DOHH2 (cell line): ENCODE data around the gene PRR18.

ENCODE experiments used
- CTCF ChIP-seq: fragments of 200-600 bp; sonication (generic); IDR thresholded peaks from one replicate; pipeline ENCODE4 v1.5.1; 2014; ENCODE audit warnings: antibody characterized with exemption, mild to moderate bottlenecking, low read depth, low read length; ENCODE audit not compliant: poor library complexity, severe bottlenecking
- EZH2phosphoT487 ChIP-seq: fragments of 200-600 bp; sonication (generic); IDR thresholded peaks from 2 replicates; pipeline ENCODE4 v1.6.1; 2017; ENCODE audit warnings: borderline replicate concordance, mild to moderate bottlenecking, antibody characterized with exemption, low read length, moderate library complexity, mixed read lengths

- TF ChIP-seq CTCF (no peak), EZH2phosphoT487 (no peak)
These were observed 10.6 kb downstream of the PRR18 start for GRCh38 chr6:166297606-166298005.
